DMS79 (cell line): ENCODE measurements around the gene PCSK6.
"Not testable (repeated sequence)": the region's sequence is repeated elsewhere in the genome, so short reads cannot be mapped to it uniquely, and the experiment has no call there.

ENCODE experiments used
- DNase-seq: peaks from one replicate; lab custom pipeline; 2025; lab: John Stamatoyannopoulos, UW

Gene PCSK6

DNA sequence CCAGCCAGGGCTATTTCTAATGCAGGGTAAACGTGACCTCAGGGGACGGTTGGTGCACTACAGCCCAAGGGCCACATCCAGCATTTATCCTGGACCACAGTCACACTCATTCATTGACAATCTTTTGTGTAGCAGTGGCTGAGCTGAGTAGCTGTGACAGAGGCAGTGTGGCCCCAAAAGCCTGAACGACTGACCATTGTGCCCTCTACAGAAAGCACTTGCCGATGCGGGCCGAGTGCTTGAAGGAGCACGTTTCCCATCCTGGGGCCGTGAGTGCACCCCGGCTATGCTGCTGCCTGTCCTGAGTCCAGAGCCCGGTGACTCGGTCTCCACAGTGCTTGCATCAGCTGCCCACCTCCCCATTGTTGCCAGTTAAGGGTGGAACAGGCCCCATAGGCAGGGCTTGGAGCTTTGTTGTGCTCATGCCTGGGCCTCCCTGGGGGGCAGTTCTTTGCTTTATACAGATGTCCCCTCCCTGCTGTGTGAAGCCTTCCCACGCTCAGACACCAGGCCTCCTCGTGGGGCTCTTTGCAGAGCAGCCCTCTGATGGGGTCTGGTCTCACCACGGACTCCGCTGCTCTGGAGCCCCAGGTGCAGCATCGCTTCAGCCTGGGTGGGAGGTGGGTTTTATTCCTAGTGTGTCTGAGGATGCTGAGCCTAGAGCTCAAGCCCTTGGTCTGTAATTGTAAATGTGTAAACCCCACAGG lies 181.5 kb downstream of the PCSK6 start:
- DNase-seq = no peak

GRCh38 chr15:101307048-101307896 lies 182.2 kb downstream of the PCSK6 start:
- peak; percentile 23 for DNase-seq

DNA sequence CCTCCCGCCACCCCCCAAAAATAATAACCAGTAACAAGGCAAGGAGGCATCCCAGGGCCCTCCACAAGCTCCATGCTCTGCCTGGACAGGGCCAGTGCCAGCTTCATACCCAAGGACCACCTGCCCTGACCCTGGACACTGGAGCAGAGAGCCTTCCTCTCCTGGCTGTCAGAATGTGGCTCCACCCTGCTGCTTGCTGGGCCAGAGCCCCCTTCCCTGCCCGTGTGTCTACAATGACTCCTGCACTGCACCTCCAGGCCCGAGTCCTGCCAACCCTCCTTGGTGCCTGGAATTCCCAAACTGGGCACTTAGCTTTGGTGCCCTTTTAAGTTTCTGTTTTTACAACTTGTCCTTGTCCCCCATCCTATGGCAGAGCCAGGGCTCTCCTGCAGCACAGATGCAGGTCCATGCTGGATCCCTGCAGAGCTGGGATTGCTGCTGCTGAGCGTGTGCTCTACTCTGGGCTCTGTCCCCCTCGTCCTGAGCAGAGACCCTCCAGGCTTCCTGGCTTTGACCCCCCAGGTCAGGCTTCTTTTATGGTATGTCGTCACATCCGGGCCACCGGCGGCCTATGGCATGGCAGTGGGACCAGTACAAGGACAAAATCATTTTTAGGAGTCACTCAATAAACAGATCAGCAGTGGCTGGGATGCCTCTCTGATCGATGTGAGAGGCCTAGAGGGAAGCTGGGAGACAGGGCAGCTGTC lies 183.0 kb downstream of the PCSK6 start:
- no peak for DNase-seq

DNA sequence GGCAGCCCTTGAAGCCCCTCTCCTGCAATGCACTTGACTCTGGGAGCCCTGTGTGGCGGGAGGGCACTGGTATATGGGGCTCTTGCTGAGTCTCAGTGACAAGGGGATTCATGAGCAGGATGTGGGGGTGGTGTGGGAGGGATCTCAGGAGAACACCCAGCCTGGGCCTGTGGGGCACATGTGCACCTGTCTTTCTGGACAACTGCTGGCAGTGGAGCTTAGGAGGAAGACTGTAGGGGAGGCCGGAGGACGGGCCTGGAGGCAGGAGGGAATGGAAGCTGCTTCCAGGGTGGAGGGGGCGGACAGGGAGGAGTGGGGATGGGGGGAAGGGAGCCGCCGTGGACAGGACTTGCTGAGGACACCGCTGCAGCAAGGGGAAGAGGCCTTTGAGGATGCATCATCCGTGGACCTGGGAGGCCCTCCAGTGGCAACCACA lies 183.7 kb downstream of the PCSK6 start:
- DNase-seq = no peak

GRCh38 chr15:101303408-101303807 lies 186.1 kb downstream of the PCSK6 start:
- no peak for DNase-seq

- no peak for DNase-seq
Observed at GRCh38 chr15:101296418-101297405, 192.8 kb downstream of the PCSK6 start.

DNA sequence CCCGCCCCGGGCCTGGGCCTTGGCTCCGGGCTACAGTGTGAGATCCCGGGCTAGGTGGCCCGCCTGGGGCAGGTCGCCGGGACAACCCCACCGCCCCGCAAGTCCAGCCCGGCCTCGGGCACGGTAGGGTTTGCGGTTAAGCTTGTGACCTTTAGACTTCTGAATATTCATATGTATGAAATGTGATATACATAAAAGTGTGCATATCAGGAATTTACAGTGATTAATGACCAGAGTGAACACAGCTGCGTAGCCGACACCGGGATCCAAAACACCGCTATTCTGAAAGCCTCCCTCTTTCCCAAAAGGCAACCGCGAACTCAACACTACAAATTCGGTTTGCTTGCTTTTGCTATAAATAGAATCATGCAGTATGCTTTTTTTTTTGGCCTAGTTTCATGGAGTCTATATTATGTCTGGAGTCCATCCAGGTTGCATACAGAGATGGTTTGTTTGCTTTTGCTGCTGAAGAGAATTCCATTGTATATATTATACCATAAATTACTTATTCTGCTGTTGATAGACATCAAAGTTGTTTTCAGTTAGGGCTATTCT lies 193.8 kb downstream of the PCSK6 start:
- no peak for DNase-seq

DNA sequence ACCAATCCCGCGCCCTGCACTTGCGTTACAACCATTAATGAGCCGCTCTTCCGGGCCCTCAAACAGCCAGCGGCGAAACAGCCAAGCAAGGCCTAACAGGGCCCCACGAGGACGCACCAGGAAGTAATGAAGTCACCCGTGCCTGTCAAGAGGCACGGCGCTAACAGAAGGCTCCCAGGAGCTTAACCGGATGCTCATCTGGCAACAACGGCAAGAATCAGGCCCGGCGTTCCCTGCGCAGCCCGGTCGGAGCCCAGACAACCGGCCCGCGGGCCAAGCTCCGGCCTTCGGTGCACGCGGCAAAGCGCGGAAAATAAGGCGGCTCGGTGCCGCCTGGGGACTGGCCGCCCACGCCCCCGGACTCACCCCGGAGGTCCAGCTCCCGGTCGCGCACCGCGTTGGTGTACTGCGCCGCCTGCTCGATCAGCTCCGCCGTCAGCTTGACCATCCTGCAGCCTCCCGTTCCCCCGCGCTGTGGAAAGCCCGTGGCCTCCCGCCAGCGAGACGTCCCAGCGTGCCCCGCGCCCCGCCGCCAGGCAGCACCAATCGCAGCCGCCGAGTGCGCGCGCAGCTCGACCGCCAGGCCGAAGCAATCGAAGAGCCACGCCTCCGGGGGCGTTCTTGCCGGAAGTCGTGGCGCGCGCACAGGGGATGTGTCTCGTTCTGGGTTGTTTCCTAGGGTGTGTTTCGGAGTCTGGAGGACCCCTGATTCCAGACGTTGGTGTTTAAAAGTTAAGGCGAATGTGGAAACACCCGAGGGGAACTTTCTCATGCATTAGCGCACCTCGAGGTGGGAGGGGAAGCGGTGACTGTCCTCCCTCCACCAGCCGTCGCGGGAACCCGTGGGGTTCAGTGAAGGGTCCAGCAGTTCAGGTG lies 194.5 kb downstream of the PCSK6 start, which contains the start of gene SNRPA1:
SNRPA1 (minus strand) TSS at position 518 of the 876 bp plus-strand sequence; CDS start at position 448, 70 bp downstream.
- DNase-seq = peak; percentile 51

GRCh38 chr15:101293122-101293521 lies 196.4 kb downstream of the PCSK6 start:
- no peak for DNase-seq

DNA sequence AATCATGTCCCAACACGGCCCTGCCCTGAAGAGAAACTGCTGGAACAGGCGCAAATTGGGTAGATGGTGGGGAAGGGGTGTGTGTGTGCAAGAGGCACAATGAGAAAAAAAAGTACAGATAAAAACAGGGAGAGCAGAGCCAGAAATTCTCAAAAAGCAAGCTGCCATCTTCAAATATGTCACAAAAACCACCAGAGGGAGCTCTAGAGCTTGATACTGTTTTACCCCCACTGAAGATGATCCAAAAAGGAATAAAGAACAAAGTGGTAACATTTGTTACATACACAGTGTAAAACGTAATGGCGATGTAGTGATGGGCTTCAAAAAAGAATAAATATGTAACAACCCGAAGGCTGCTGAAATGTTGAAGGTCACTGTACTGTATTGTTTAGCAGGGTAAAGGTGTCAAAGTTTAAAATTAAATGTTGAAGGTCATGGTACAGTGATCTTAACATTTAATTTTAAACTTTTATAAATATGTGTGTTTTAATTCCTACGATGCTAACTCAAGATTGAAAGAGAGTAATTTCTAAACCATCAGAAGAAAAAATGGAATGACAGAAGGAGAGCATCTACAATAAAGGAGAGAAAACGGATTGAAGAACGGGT lies 200.5 kb downstream of the PCSK6 start:
- DNase-seq = no peak

GRCh38 chr15:101287342-101287741 lies 202.2 kb downstream of the PCSK6 start:
- DNase-seq = not testable (repeated sequence)

DNA sequence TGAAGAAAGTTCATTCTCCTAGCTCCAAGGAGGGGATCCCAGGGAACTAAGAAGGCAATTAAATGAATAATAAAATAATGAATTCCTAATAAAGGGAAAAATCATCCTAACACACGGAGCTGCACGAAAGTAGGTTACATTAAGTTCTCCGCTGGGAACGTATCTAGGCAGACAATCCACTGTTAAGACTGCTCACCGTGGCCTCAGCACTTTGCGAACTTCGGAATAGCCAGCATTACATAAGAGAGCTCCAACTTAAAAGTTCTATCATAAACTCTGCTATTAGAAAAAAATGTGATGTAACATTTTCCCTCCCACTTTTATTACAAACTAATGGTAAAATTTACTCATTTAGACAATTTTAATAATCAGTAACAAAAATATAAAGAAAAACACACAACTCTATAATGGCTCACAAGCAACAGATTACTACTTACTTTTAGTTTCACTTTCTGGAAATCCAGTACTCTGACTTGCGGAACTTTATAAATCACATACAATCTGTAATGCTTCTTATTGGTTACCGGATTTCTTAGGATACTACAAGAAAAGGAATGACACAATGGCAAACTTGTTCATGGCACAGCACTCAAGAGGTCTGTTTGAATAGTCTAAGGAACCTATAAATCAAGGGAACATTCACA lies 202.9 kb downstream of the PCSK6 start:
- DNase-seq = no peak

DNA sequence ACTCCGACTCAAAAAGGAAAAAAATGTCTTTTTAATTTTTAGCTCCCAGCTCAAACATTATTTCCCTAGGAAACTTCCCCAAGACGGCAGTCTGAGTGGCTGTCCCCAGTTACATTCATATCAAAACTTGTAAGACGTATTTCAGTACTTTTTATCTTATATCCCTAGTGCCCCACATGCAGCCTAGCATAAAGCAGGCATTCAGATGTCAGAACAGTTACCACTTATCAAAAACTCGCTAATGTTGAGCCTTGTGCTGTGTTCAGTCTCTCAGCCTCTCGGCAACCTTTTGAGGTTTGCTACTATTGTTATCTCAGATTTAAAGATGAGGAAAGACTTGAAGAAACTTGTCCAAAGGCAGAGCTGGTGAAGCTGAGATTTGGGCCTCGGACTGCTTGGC lies 205.6 kb downstream of the PCSK6 start:
- DNase-seq = no peak

GRCh38 chr15:101280007-101280406 lies 209.5 kb downstream of the PCSK6 start:
- DNase-seq = no peak

- DNase-seq = no peak
Observed at GRCh38 chr15:101277943-101278564, 211.5 kb downstream of the PCSK6 start.

DNA sequence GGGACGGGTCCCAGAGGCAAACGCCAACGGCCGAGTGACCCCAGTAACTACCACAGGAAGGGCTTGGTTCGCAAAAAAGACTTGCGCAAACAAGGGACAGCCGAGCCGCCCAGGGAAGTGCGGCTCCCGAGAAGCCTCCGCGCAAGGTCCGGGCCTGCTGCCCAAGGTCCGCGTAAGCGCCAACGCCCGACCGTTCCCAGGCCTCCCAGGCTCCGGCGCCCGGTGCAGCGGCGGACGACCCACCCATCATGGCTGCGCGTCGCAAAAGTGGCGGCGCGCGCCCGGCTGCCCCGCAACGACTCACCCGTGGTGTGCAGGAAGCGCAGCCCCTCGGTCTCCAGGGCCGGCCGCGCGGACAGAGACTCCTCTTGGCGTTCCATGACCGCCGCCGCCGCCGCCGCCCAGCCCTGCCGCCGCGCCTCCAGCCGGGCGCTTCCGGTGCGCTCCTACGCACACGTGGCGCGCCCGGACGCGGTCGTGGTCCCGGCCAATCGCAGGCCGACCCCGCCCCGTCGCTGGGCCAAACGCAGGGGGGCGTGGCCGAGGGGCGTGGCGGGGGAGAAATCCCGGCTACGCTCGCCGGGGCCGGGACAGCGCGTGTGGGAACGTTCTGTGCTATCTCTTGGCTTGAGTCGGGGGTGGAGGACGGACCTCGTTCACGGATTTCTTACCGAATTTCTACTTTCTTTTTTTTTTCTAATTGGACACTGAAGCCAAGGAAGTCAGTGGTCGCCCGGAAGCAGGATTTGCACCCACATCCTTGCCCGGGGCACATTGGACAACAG lies 212.3 kb downstream of the PCSK6 start, which contains the start of gene SELENOS:
SELENOS (minus strand) TSS at position 448 of the 785 bp plus-strand sequence; CDS start at position 380, 68 bp downstream.
- no peak for DNase-seq

GRCh38 chr15:101276501-101277037 lies 212.9 kb downstream of the PCSK6 start:
- no peak for DNase-seq
